GM21529 (cell line): Measurements from ENCODE around the gene DDX42.
"Not testable (repeated sequence)": the region's sequence is repeated elsewhere in the genome, so short reads cannot be mapped to it uniquely, and the experiment has no call there.

Experiments used
- ATAC-seq: cut with Tn5 transposase; IDR thresholded peaks from one replicate; pipeline ENCODE4 v1.9.1; 2021; ENCODE audit not compliant: unreplicated experiment

The DDX42 gene

GRCh38 chr17:63774969-63775265, 947 bp downstream of the DDX42 start:
- ATAC-seq: no peak

- ATAC-seq: no peak
Observed at GRCh38 chr17:63775420-63775819, 1.4 kb downstream of the DDX42 start.

DNA sequence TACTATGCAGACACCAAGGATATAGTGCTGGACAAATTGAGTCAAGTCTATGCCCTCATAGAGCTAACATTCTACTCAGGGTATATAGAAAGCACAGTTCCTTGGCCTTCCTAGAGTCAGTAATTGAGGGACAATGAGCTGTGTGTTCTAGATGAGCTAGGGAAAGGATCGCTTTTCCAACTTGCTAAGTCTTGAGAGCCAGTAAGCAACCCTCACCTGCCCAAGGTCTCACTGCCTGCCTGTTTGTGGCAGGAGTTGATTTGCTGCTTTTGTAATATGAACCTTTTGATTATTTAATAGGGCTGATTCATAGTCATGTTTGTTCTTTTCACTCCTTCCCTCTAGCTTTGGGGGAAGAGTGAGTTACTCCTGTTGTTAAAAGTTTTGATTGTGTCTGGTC, 6.5 kb downstream of the DDX42 start:
- ATAC-seq: no peak

DNA sequence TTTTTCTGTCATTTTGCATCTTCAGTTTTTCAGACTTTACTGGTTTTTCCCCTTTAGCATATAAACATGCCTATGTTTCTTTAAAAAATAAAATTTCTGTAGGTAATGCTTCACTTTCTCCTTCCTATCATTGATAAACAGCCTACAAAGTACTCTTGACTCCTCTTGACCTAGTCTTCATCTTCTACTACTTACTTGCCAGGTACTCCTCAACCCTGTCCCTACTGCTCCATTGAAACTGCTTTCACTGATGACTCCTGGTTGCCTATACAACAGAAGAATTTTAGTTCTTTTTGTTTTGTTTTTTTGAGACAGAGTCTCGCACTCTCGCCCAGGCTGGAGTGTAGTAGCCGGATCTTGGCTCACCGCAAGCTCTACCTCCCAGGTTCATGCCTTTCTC, 7.0 kb downstream of the DDX42 start:
- ATAC-seq: no peak

GRCh38 chr17:63783522-63783921, 9.6 kb downstream of the DDX42 start:
- ATAC-seq: no peak

DNA sequence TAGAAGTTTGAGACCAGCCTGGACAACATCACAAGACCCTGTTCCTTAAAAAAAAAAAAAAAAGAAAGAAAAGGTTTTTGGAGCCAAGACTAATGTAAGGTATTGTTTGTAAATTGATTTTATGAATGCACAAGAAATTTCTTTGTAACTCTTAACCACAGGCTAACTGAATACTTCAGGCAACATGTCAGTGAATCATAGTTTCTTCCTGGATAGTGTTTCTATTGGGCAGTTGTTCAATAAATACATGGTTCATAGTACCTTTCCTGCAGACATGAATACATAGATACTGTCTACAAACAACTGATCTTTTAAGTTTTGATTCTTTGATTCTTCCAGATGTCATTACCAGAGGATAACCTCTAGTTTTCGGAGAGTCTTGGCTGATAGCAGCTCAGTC, 11.6 kb downstream of the DDX42 start:
- no peak for ATAC-seq

GRCh38 chr17:63786117-63786516, 12.1 kb downstream of the DDX42 start:
- no peak for ATAC-seq

DNA sequence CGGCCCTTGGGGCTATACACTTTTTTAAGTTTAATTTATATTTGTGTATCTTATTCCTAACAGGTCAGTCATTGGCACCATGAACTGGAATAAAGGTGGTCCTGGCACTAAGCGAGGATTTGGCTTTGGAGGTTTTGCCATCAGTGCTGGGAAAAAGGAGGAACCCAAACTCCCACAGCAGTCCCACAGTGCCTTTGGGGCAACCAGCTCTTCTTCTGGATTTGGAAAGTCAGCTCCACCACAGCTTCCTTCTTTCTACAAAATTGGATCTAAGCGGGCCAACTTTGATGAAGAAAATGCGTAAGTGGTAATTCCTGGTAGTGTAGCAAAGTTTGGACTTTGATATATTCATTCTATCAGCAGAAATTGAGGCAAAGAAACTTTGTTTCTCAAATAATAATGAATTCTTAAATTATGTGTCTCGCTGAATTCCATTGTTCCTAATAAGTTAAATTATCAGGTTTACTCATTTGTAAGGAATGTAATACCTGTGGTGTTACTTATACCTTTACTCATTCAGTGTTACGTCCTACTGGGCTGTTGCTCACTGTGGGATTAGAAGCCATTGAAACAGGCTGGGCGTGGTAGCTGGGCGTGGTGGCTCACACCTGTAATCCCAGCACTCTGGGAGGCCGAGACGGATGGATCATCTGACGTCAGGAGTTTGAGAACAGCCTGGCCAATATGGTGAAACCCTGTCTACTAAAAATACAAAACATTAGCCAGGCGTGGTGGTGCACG, 13.2 kb downstream of the DDX42 start:
- ATAC-seq: no peak

GRCh38 chr17:63790057-63790456, 16.1 kb downstream of the DDX42 start:
- ATAC-seq: no peak

DNA sequence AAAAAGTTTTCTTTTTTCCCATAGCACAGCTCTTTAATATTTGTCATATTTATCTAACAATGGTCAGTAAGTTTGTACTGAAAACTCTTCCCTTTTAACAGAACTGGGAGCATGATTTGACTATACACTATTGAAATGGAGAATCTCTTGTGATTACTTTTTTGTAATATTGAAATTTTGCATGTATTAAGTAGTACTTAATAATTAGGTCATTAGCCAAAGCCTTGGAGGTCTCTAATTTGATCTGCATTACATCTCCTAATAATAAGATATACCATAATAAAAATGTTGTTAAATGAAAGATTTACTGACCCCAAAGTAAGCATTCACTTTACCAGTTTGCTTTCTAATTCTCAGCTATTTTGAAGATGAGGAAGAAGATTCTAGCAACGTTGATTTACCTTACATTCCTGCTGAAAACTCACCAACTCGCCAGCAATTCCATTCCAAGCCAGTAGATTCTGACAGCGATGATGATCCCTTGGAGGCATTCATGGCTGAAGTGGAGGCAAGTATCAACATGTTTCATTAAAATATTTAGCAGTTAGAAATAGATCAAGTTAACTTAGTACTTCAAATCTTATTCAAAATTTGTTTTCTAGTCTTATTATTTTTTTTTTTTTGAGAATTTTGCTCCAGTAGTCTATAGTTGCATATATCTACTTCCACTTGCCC, 18.2 kb downstream of the DDX42 start:
- no peak for ATAC-seq

DNA sequence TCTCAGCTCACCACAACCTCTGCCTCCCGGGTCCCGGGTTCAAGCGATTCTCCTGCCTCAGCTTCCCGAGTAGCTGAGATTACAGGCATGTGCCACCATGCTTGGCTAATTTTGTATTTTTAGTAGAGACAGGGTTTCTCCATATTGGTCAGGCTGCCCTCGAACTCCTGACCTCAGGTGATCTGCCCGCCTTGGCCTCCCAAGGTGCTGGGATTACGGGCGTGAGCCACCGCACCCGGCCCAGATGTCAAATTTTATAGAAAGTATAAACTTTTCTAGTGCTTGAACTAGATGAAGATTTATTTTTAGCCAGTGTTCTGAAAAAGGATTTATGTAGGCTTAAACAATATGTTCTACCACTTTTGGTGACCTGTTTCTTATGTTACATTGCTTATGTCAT, 22.4 kb downstream of the DDX42 start:
- not testable (repeated sequence) for ATAC-seq

GRCh38 chr17:63798572-63799106, 24.7 kb downstream of the DDX42 start:
- ATAC-seq: no peak

- ATAC-seq: no peak
Observed at GRCh38 chr17:63800783-63801182, 26.8 kb downstream of the DDX42 start.

- no peak for ATAC-seq
Observed at GRCh38 chr17:63804328-63804727, 30.4 kb downstream of the DDX42 start.

GRCh38 chr17:63805591-63805990, 31.6 kb downstream of the DDX42 start:
- no peak for ATAC-seq

DNA sequence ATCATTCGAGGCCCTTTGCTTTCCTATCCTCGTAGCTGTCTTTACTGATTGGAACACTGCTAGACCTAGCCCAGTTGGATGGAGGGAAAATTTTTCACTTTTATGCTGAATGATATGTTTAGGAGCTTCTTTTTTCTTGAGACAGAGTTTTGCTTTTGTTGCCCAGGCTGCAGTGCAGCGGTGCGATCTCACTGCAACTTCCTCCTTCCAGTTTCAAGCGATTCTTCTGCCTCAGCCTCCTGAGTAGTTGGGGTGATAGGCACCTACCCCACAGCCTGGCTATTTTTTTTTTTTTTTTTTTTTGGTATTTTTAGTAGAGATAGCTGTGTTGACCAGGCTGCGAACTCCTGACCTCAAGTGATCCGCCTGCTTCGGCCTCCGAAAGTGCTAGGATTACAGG, 36.0 kb downstream of the DDX42 start:
- ATAC-seq: no peak

- ATAC-seq: no peak
Observed at GRCh38 chr17:63816123-63816522, 42.2 kb downstream of the DDX42 start.

DNA sequence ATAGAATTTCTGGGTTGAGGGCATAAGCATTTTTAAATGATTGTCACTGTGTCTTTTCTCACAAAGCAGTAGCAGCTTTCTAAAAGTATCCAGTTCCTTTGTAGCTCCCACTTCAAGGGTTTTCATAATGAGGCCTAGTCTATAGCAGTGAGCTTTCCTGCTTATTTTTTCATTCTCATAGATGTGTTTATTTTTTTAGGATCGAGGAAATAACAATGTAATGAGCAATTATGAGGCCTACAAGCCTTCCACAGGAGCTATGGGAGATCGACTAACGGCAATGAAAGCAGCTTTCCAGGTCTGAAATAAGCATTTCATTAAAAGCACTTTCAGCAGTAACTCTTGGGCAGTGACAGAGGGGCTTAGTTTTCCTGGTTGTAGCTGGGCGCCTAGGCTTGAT, 42.7 kb downstream of the DDX42 start:
- ATAC-seq: no peak

DNA sequence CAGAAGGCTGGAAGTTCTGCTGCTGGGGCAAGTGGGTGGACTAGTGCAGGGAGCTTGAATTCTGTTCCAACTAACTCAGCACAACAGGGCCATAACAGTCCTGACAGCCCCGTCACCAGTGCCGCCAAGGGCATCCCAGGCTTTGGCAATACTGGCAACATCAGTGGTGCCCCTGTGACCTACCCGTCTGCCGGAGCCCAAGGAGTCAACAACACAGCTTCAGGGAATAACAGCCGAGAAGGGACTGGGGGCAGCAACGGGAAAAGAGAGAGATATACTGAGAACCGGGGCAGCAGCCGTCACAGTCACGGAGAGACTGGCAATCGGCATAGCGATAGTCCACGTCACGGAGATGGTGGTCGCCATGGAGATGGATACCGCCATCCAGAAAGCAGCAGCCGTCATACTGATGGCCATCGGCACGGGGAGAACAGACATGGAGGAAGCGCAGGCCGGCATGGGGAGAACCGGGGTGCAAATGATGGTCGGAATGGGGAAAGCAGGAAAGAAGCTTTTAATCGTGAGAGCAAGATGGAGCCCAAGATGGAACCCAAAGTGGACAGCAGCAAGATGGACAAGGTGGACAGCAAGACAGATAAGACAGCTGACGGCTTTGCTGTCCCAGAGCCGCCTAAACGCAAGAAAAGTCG, 43.9 kb downstream of the DDX42 start:
- ATAC-seq: no peak

GRCh38 chr17:63819131-63819530, 45.2 kb downstream of the DDX42 start:
- ATAC-seq: no peak

GRCh38 chr17:63819585-63820537, 45.9 kb downstream of the DDX42 start:
- ATAC-seq: no peak
